ENCODE data around the gene TRIM9. TPM values are rescaled to one million over a fixed set of nuclear protein-coding genes. Genes with fewer than 3 reads are reported as not detected.
"Not testable (repeated sequence)": the region's sequence is repeated elsewhere in the genome, so short reads cannot be mapped to it uniquely, and the experiment has no call there.

The TRIM9 gene
- total RNA-seq, 1 donor, result not detected

DNA sequence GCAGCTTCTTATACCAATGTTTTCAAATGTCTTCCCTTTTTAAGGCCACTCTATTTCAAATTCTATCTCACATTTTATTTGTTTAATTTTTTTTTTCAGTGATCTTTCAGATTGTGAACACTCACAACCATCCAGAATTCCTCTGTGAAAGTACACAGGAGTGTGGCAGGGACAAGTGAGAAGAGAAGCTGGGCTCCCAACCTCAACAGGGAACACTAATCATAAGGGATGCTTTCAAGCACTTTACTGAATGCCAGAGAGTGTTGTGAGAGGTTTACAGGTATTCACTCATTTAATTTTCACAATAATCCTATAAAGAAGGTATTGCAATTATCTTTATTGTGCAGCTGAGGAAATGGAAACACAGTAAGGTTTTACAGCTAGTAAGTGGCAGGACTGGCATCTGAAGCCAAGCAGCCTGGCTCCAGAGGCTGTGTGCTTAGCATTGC is 90.5 kb downstream of the TRIM9 start:
- H3K4me3 ChIP-seq (ENCODE audit: low read depth, low read length), result no peak overlapping the region
- DNase-seq (ENCODE audit: low read depth), result peak; percentile 52
- TF ChIP-seq, protein P1, sequence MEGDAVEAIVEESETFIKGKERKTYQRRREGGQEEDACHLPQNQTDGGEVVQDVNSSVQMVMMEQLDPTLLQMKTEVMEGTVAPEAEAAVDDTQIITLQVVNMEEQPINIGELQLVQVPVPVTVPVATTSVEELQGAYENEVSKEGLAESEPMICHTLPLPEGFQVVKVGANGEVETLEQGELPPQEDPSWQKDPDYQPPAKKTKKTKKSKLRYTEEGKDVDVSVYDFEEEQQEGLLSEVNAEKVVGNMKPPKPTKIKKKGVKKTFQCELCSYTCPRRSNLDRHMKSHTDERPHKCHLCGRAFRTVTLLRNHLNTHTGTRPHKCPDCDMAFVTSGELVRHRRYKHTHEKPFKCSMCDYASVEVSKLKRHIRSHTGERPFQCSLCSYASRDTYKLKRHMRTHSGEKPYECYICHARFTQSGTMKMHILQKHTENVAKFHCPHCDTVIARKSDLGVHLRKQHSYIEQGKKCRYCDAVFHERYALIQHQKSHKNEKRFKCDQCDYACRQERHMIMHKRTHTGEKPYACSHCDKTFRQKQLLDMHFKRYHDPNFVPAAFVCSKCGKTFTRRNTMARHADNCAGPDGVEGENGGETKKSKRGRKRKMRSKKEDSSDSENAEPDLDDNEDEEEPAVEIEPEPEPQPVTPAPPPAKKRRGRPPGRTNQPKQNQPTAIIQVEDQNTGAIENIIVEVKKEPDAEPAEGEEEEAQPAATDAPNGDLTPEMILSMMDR (IDR thresholded peaks at IDR 0.05; ENCODE audit: insufficient read depth, low read depth, low read length), result no peak

DNA sequence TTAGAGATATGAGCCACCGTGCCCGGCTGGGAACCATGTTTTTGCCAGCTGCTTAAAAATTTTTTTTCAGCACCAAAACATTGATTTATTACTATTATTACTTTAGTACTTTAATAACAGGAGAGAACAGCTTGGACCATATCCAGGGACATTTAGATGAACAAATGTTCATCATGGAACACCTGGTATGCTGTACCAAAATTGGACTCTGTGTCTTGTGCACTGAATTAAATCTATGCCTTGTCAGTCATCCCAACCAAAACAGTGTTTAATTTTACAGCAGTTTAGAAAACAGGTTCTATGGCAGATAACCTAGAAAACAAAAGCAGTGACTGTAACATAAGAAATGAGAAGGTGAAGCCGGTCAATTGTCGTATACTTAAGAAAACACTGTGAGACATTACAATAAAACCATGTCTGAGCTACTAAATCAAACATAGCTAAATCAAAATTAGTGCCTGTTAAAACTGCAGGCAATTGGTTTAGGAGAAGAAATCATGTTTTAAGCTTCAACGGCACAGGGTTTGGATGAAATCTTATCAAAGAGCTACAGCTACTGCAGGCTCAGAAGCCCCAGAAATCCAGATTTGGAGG is 92.4 kb downstream of the TRIM9 start:
- no peak for DNase-seq (ENCODE audit: low read depth)
- TF ChIP-seq, protein P1 (IDR thresholded peaks at IDR 0.05; ENCODE audit: insufficient read depth, low read depth, low read length), result no peak
- no peak overlapping the region for H3K4me3 ChIP-seq (ENCODE audit: low read depth, low read length)

DNA sequence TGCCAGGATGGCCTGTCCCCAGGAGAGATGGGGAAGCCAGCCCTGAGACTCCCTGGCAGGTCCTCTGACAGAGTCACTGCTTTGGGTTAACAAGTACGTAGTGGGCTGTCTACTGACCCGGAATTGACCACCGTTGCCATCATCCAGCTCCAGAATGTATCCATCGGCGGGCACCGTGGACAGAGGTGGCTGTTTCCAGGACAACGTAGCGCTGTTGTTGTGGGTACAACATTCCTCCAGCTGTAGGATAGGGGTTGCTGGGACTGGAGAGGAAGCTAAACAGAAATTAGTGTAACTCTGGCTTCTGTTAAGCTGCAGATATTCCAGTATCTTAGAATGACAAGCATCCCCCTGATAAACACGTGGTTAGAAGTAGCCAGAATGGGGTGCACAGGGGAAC is 94.3 kb downstream of the TRIM9 start:
- TF ChIP-seq, protein P1 (IDR thresholded peaks at IDR 0.05; ENCODE audit: insufficient read depth, low read depth, low read length), result no peak
- H3K4me3 ChIP-seq (ENCODE audit: low read depth, low read length), result no peak overlapping the region
- DNase-seq (ENCODE audit: low read depth), result no peak

DNA sequence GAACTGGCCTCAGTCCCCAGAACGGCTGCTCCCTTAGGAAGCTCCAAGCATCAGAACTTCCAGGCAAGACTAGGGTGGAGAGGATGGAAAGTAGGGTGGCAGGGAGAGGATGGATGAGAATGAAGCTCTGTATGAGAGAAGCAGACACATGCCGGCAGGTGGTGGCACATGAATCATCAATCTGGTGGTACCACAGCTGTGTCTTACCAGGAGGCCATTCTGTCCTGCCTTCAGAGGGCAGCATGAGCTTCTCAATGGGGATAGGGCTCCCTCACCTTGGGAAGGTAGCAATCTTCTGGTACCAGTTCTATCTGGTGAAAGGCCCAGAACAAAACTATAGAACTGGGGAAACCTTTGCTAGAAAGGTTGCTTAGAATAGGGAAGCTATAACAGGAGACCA is 95.2 kb downstream of the TRIM9 start:
- TF ChIP-seq, protein P1 (IDR thresholded peaks at IDR 0.05; ENCODE audit: insufficient read depth, low read depth, low read length), result no peak
- DNase-seq (ENCODE audit: low read depth), result no peak
- H3K4me3 ChIP-seq (ENCODE audit: low read depth, low read length), result no peak overlapping the region

DNA sequence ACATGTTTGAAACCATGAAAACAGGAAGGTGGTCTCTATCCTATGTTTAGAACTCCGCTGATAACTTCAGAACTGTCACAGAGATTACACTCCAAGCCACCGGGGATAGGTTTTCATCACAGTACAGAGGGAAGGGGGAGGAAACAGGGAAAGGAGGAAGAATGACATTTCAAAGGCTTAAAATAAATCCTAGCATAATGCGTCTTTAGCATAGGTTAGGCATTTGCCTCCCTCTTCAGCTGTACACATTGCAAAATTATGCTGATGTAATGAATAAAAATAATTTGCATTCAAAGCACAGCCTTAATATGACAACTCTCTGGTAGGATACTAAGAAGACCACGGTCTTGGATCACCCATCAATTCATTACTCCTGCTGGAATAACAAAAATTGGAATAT is 96.3 kb downstream of the TRIM9 start:
- DNase-seq (ENCODE audit: low read depth), result no peak
- TF ChIP-seq, protein P1 (IDR thresholded peaks at IDR 0.05; ENCODE audit: insufficient read depth, low read depth, low read length), result no peak
- no peak overlapping the region for H3K4me3 ChIP-seq (ENCODE audit: low read depth, low read length)

DNA sequence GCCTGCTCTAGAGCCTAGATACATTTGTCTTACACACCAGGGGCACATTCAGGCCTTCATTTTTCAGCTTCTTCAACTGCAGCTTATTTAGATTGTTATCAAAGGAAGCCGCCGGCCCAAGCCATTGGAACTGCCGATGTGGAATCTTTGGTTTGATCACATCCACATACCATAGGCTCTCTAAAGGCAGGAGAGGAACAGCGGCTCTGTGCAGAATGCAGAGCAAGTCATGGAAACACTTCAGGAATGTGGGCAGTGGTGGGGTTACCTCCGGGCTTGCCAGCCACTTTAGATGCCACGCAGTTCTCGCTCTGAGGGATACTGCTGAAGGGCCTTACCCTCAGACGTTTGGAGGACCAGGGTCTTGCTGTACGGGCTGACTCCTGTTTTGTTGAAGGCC is 97.2 kb downstream of the TRIM9 start:
- H3K4me3 ChIP-seq (ENCODE audit: low read depth, low read length), result no peak overlapping the region
- TF ChIP-seq, protein P1 (IDR thresholded peaks at IDR 0.05; ENCODE audit: insufficient read depth, low read depth, low read length), result no peak
- no peak for DNase-seq (ENCODE audit: low read depth)

DNA sequence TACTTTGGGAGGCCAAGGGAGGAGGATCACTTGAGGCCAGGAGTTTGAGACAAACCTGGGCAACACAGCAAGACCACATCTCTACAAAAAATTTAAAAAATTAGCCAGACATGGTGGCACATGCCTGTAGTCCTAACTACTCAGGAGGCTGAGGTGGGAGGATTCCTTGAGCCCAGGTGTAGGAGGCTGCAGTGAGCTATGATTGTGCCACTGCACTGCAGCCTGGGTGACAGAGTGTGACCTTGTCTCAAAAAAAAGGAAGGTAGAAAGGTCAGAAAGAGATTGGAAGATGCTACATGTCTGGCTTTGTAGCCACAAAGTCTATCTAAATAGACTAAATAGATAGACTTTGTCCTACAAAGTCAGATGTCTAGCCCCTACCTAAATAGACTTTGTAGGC is 100.7 kb downstream of the TRIM9 start:
- not testable (repeated sequence) for H3K4me3 ChIP-seq (ENCODE audit: low read depth, low read length); DNase-seq (ENCODE audit: low read depth)
